GM23248 (cell line): ENCODE measurements around the gene SMIM10L2A. TPM values are rescaled to one million over a fixed set of nuclear protein-coding genes. Genes with fewer than 3 reads are reported as not detected.

Source experiments
- DNase-seq: peaks from one replicate; pipeline ENCODE4 v3.0.0-alpha.2; 2015
- H2AFZ ChIP-seq: fragments of 200-600 bp; sonication (generic); 2 replicates; pipeline ENCODE4 v1.6.1; 2016; ENCODE audit warnings: antibody characterized with exemption
- H3F3A ChIP-seq: fragments of 200-600 bp; sonication (generic); 2 replicates; pipeline ENCODE4 v1.6.1; 2016; ENCODE audit warnings: mild to moderate bottlenecking, antibody characterized with exemption, mixed run types; ENCODE audit not compliant: insufficient read depth
- H3K27ac ChIP-seq: fragments of 200-600 bp; sonication (generic); 2 replicates; pipeline ENCODE4 v1.5.1; 2016; ENCODE audit warnings: mild to moderate bottlenecking
- H3K27me3 ChIP-seq: fragments of 200-600 bp; sonication (generic); replicated peaks from 2 replicates; pipeline ENCODE4 v1.6.1; 2016; ENCODE audit warnings: mild to moderate bottlenecking; ENCODE audit not compliant: insufficient read depth
- H3K36me3 ChIP-seq: fragments of 200-600 bp; sonication (generic); 2 replicates; pipeline ENCODE4 v1.6.1; 2016; ENCODE audit warnings: low read depth, mild to moderate bottlenecking
- H3K4me1 ChIP-seq: fragments of 200-600 bp; sonication (generic); 2 replicates; pipeline ENCODE4 v1.6.1; 2016; ENCODE audit warnings: mild to moderate bottlenecking; ENCODE audit not compliant: insufficient read depth
- H3K4me2 ChIP-seq: fragments of 200-600 bp; sonication (generic); one replicate; pipeline ENCODE4 v1.6.1; 2016; ENCODE audit warnings: mild to moderate bottlenecking; ENCODE audit not compliant: unreplicated experiment
- H3K4me3 ChIP-seq: fragments of 200-600 bp; sonication (generic); 2 replicates; pipeline ENCODE4 v1.5.1; 2016; ENCODE audit warnings: mild to moderate bottlenecking
- H3K79me2 ChIP-seq: fragments of 200-600 bp; sonication (generic); 2 replicates; pipeline ENCODE4 v1.6.1; 2016; ENCODE audit warnings: mild to moderate bottlenecking; ENCODE audit not compliant: insufficient read depth
- H3K9ac ChIP-seq: fragments of 200-600 bp; sonication (generic); 2 replicates; pipeline ENCODE4 v1.6.1; 2016; ENCODE audit warnings: mild to moderate bottlenecking
- H3K9me2 ChIP-seq: fragments of 200-600 bp; sonication (generic); 2 replicates; pipeline ENCODE4 v1.6.1; 2016; ENCODE audit warnings: mixed run types, mild to moderate bottlenecking, moderate library complexity; ENCODE audit not compliant: insufficient read depth
- H3K9me3 ChIP-seq: fragments of 200-600 bp; sonication (generic); one replicate; pipeline ENCODE4 v1.6.1; 2017; ENCODE audit warnings: low read depth
- H4K20me1 ChIP-seq: fragments of 200-600 bp; sonication (generic); 2 replicates; pipeline ENCODE4 v1.6.0; 2016; ENCODE audit not compliant: insufficient read depth
- EZH2 ChIP-seq: fragments of 200-600 bp; sonication (generic); IDR thresholded peaks from 2 replicates; pipeline ENCODE4 v1.6.1; 2018; ENCODE audit warnings: antibody characterized with exemption, mild to moderate bottlenecking; ENCODE audit not compliant: insufficient read depth, poor library complexity, severe bottlenecking
- EZH2phosphoT487 ChIP-seq: fragments of 200-600 bp; sonication (generic); IDR thresholded peaks from 2 replicates; pipeline ENCODE4 v1.6.1; 2018; ENCODE audit warnings: antibody characterized with exemption, moderate library complexity, mild to moderate bottlenecking, low read depth; ENCODE audit not compliant: insufficient read depth
- WGBS, 2 experiments: methylation state at CpG; one replicate each; pipeline ENCODE4 v1.1.6; 2015 to 2017; ENCODE audit warnings: low lambda C conversion rate in 2 of 2, low coverage in 1 of 2; ENCODE audit errors: missing lambda C conversion rate in 2 of 2; 5-methylcytosine and 5-hydroxymethylcytosine counted together
- in situ Hi-C: fragments of 300-500 bp; cut with MboI; formaldehyde crosslinking; loops from 2 replicates; pipeline ENCODE4 v1.15.0; 2020
- polyA plus RNA-seq: library from polyadenylated mRNA; unstranded; fragments of >200 nt; fragmentation: Nextera tagmentation; extraction: Ambion mirVana; gene quantifications from 2 replicates; pipeline ENCODE4 v1.2.1, GENCODE V29; 2016
- total RNA-seq: library from RNA; depleted of rRNA; stranded (reverse); fragments of >200 nt; shearing (Covaris generic); gene quantifications from 2 replicates; pipeline ENCODE4 v1.2.3, GENCODE V29; 2014

SMIM10L2A gene
- total and polyA plus RNA-seq, 2 experiments from 2014 or later = not detected

DNA sequence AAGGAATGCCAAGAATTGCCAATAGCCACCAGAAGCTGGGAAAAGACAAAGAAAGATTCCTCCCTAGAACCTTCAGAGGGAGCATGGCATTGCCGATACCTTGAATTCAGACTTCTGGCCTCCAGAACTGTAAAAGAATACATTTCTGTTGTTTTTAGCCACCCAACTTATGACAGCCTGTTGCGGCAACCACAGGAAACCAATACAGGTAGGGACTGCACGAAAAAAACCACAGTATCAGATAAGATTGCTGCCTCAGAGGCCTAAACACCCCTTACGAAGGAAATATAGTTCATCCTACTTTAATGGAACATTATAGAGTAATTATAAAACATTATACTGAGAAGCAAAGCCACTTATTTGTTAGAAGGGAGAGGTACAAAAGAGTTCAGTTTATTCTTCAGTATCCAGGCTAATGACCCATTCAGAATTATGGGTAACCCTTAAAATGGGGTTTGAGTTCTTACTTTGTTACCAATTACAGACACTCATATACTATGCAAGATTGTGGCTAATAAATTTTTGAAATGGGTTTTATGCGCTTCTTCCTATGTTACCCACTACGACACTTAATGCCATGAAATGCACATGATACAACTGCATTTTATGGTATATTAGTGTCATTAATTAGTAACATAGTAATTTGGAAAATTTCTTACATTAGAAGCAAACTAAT is 37.4 kb upstream of the SMIM10L2A start:
- no peak for DNase-seq

DNA sequence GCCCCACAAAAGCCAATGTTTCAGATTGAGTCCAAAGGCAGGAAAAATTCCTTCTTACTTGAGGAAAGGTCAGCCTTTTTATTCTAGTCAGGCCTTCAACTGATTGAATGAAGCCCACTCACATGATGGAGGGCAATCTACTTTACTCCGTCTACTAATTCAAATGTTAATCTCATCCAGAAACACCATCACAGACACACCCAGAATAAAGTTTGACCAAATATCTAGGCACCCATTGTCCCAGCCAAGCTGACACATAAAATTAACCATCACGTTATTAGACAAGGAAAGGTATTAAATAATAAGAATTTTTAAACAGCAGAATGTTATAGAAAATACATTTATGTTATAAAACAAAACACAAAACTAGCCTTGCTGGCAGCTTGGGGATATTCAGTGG is 32.9 kb upstream of the SMIM10L2A start:
- Histone ChIP-seq H4K20me1 (no peaks in the 10 kb centered on the region), H3K79me2 (no peaks in the 10 kb centered on the region), H3K9me3 (no peaks in the 10 kb centered on the region), H2AFZ (no peak overlapping the region), H3K27me3 (no peaks in the 10 kb centered on the region), H3K4me2 (no peak overlapping the region), H3K27ac (no peak overlapping the region), H3K9me2 (no peaks in the 10 kb centered on the region), H3K4me3 (no peak overlapping the region), H3K9ac (no peak overlapping the region), H3K4me1 (no peaks in the 10 kb centered on the region), H3K36me3 (no peaks in the 10 kb centered on the region), H3F3A (no peaks in the 10 kb centered on the region)
- no peak for DNase-seq
- WGBS, 2 experiments = 27 to 34% methylated on average over 2 of the region's 2 CpGs
- in situ Hi-C loops = no loop called here
- TF ChIP-seq EZH2phosphoT487 (no peak), EZH2 (no peak)

More for the DNA sequence above, 37.4 kb upstream of the SMIM10L2A start:
- Histone ChIP-seq H3K9me2 (no peaks in the 10 kb centered on the region), H2AFZ (no peak overlapping the region), H3K9me3 (no peaks in the 10 kb centered on the region), H3K4me1 (no peaks in the 10 kb centered on the region), H3F3A (no peaks in the 10 kb centered on the region), H3K4me2 (no peak overlapping the region), H3K9ac (no peak overlapping the region), H3K27me3 (no peaks in the 10 kb centered on the region), H3K79me2 (no peaks in the 10 kb centered on the region), H3K4me3 (no peak overlapping the region), H3K27ac (no peak overlapping the region), H4K20me1 (no peaks in the 10 kb centered on the region), H3K36me3 (no peaks in the 10 kb centered on the region)
- in situ Hi-C loops = no loop called here
- no peak for TF ChIP-seq EZH2
- no peak for TF ChIP-seq EZH2phosphoT487
- 40 to 49% methylated on average over 5 to 6 of the region's 6 CpGs for WGBS, 2 experiments

DNA sequence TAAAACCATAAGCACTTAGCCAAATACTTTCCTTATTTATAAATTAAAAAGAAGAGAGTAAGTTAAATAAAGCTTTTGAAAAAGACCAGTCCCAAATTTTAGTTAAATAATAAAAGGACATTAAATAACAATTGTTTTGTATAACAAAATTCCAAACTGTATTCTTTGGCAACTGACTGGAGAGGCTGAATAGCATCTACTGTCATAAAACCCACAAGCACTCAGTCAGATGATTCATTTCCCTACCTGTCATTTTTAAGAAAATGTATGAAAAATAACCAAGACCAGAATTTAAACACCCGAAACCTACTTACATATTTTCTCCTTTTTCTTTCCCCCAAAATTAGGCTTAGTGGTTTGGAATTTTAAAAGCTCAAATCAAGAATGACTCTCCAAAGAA is 32.5 kb upstream of the SMIM10L2A start:
- DNase-seq = no peak
- Histone ChIP-seq H3K27ac (no peak overlapping the region), H3K27me3 (no peaks in the 10 kb centered on the region), H3K9me3 (no peaks in the 10 kb centered on the region), H3K9me2 (no peaks in the 10 kb centered on the region), H3K36me3 (no peaks in the 10 kb centered on the region), H2AFZ (no peak overlapping the region), H3K4me1 (no peaks in the 10 kb centered on the region), H3F3A (no peaks in the 10 kb centered on the region), H3K4me2 (no peak overlapping the region), H3K9ac (no peak overlapping the region), H3K4me3 (no peak overlapping the region), H4K20me1 (no peaks in the 10 kb centered on the region), H3K79me2 (no peaks in the 10 kb centered on the region)
- TF ChIP-seq EZH2 = no peak
- TF ChIP-seq EZH2phosphoT487 = no peak
- in situ Hi-C loops = no loop called here
- WGBS, 2 experiments = 44 to 52% methylated on average over 1 of the region's 1 CpG

DNA sequence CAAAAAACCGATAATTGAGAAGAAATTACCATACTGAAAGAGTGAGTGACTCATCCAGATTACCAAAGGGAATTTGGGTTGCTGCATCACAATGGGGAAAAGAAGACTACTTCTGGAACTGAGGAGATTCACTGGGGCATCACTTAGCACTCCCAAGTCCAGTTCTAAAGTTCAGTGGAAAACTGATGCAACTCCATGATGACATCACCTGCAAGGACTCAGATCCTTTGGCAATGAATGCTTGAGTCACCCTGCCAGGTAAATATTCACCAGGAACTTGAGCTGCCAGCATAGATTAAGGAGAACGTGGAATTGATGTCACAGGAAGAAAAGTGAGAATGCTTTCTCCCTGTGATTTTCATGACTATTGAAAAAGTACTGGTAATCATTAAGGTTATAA is 32.0 kb upstream of the SMIM10L2A start:
- no peak overlapping the region for H3K9ac ChIP-seq

More for the DNA sequence above, 32.0 kb upstream of the SMIM10L2A start:
- no peaks in the 10 kb centered on the region for H3K79me2 ChIP-seq
- no peaks in the 10 kb centered on the region for H4K20me1 ChIP-seq
- in situ Hi-C loops = no loop called here
- no peak overlapping the region for H2AFZ ChIP-seq
- H3K4me1 ChIP-seq = no peaks in the 10 kb centered on the region
- H3K4me3 ChIP-seq = no peak overlapping the region
- no peaks in the 10 kb centered on the region for H3K9me2 ChIP-seq
- H3K4me2 ChIP-seq = no peak overlapping the region
- peak; percentile 6 for DNase-seq
- H3K27me3 ChIP-seq = no peaks in the 10 kb centered on the region
- no peak overlapping the region for H3K27ac ChIP-seq
- TF ChIP-seq EZH2 = no peak
- TF ChIP-seq EZH2phosphoT487 = no peak
- H3K36me3 ChIP-seq = no peaks in the 10 kb centered on the region
- H3K9me3 ChIP-seq = no peaks in the 10 kb centered on the region
- no peaks in the 10 kb centered on the region for H3F3A ChIP-seq
- 24 to 27% methylated on average over 2 of the region's 2 CpGs for WGBS, 2 experiments
